DOHH2 (cell line): ENCODE data around the gene SMAD2.

ENCODE experiments used
- H3F3A ChIP-seq: fragments of 200-600 bp; sonication (generic), shearing (Covaris generic); 2 replicates; pipeline ENCODE4 v1.6.0; 2016; ENCODE audit warnings: antibody characterized with exemption, mild to moderate bottlenecking; ENCODE audit not compliant: control insufficient read depth, insufficient read depth
- H3K27ac ChIP-seq: fragments of 200-600 bp; sonication (generic); 2 replicates; pipeline ENCODE4 v1.5.1; 2014; ENCODE audit warnings: low read depth, mild to moderate bottlenecking, low read length, moderate library complexity
- H3K27me3 ChIP-seq: fragments of 200-600 bp; sonication (generic); 2 replicates; pipeline ENCODE4 v1.6.1; 2014; ENCODE audit warnings: mild to moderate bottlenecking, low read length, mixed read lengths; ENCODE audit not compliant: control insufficient read depth
- H3K36me3 ChIP-seq: fragments of 200-600 bp; sonication (generic); 2 replicates; pipeline ENCODE4 v1.6.1; 2014; ENCODE audit warnings: mild to moderate bottlenecking, low read length, moderate library complexity, mixed read lengths; ENCODE audit not compliant: control insufficient read depth
- H3K4me1 ChIP-seq: fragments of 200-600 bp; sonication (generic); 2 replicates; pipeline ENCODE4 v1.6.1; 2014; ENCODE audit warnings: mild to moderate bottlenecking, low read length, mixed read lengths; ENCODE audit not compliant: control insufficient read depth
- H3K4me2 ChIP-seq: fragments of 200-600 bp; sonication (generic); 2 replicates; pipeline ENCODE4 v1.6.0; 2014; ENCODE audit warnings: mild to moderate bottlenecking, low read length, moderate library complexity
- H3K4me3 ChIP-seq: fragments of 200-600 bp; sonication (generic); 2 replicates; pipeline ENCODE4 v1.5.1; 2014; ENCODE audit warnings: mild to moderate bottlenecking, low read length, mixed read lengths
- H3K79me2 ChIP-seq: fragments of 200-600 bp; sonication (generic); 2 replicates; pipeline ENCODE4 v1.6.1; 2014; ENCODE audit warnings: mild to moderate bottlenecking, low read length, mixed read lengths; ENCODE audit not compliant: control insufficient read depth
- H3K9me2 ChIP-seq: fragments of 200-600 bp; sonication (generic); replicated peaks from 2 replicates; pipeline ENCODE4 v1.6.1; 2014; ENCODE audit warnings: mild to moderate bottlenecking, low read length, mixed read lengths; ENCODE audit not compliant: control insufficient read depth
- H3K9me3 ChIP-seq: fragments of 200-600 bp; sonication (generic); 2 replicates; pipeline ENCODE4 v1.6.1; 2014; ENCODE audit warnings: antibody characterized with exemption, low read length, mixed read lengths; ENCODE audit not compliant: control insufficient read depth, insufficient read depth
- H4K20me1 ChIP-seq: fragments of 200-600 bp; sonication (generic); 2 replicates; pipeline ENCODE4 v1.6.0; 2014; ENCODE audit warnings: low read depth, mild to moderate bottlenecking, antibody characterized with exemption, low read length, moderate library complexity; ENCODE audit not compliant: control insufficient read depth, insufficient read depth
- EZH2phosphoT487 ChIP-seq: fragments of 200-600 bp; sonication (generic); IDR thresholded peaks from 2 replicates; pipeline ENCODE4 v1.6.1; 2017; ENCODE audit warnings: borderline replicate concordance, mild to moderate bottlenecking, antibody characterized with exemption, low read length, moderate library complexity, mixed read lengths
- TF ChIP-seq, protein P1 (sequence below): fragments of 200-600 bp; sonication (generic); IDR thresholded peaks from one replicate; pipeline ENCODE4 v1.5.1; 2014; ENCODE audit warnings: antibody characterized with exemption, mild to moderate bottlenecking, low read depth, low read length; ENCODE audit not compliant: poor library complexity, severe bottlenecking

Gene SMAD2

DNA sequence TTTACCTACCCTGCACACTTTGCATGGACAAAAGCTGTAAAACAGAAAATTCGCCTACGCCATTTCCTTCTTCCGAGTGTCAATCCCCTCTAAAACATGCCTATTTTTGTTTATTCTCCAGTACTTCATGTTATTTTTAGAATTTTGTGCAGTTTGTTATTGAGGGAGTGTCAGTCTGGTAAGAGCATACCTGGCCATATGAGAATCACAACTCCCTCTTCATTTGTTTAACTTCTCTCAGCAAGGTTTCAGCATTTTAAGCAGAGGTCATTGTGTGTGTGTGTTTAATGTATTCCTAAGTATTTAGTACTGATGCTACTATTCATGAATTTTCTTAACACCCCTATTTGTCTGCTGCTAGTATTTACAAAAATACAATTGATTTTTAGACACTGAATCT lies 49.4 kb downstream of the SMAD2 start:
- Histone ChIP-seq H3F3A (no peaks in the 10 kb centered on the region; the same call in 1 of the 2 replicates), H3K9me3 (no peaks in the 10 kb centered on the region), H3K4me2 (no peak overlapping the region), H3K79me2 (peaks cover 15% of the 10 kb centered on the region), H3K27ac (no peak overlapping the region), H3K9me2 (no peaks in the 10 kb centered on the region), H3K36me3 (peaks cover 54% of the 10 kb centered on the region), H4K20me1 (no peaks in the 10 kb centered on the region), H3K27me3 (no peaks in the 10 kb centered on the region), H3K4me1 (no peaks in the 10 kb centered on the region), H3K4me3 (no peak overlapping the region)
- TF ChIP-seq, protein P1, sequence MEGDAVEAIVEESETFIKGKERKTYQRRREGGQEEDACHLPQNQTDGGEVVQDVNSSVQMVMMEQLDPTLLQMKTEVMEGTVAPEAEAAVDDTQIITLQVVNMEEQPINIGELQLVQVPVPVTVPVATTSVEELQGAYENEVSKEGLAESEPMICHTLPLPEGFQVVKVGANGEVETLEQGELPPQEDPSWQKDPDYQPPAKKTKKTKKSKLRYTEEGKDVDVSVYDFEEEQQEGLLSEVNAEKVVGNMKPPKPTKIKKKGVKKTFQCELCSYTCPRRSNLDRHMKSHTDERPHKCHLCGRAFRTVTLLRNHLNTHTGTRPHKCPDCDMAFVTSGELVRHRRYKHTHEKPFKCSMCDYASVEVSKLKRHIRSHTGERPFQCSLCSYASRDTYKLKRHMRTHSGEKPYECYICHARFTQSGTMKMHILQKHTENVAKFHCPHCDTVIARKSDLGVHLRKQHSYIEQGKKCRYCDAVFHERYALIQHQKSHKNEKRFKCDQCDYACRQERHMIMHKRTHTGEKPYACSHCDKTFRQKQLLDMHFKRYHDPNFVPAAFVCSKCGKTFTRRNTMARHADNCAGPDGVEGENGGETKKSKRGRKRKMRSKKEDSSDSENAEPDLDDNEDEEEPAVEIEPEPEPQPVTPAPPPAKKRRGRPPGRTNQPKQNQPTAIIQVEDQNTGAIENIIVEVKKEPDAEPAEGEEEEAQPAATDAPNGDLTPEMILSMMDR = no peak
- no peak for TF ChIP-seq EZH2phosphoT487

DNA sequence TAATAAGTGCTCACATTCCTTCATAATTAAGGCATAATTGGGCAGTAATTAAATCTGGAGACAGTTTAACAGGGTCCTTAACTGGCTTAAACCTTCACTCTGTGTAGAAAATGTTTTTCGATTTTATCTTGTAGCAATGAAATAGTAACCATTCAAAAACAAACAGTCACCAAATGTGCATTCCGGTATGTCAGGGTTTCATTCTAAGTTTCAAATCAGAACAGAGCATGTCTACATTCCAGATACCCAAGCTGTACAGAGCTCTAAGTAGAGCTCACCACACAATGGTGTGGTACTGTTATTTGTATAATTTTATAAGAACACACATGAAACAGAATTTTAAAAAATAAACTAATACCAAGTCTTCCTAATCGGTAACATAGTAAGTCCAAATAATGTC lies 52.6 kb downstream of the SMAD2 start:
- H4K20me1 ChIP-seq = no peaks in the 10 kb centered on the region

DNA sequence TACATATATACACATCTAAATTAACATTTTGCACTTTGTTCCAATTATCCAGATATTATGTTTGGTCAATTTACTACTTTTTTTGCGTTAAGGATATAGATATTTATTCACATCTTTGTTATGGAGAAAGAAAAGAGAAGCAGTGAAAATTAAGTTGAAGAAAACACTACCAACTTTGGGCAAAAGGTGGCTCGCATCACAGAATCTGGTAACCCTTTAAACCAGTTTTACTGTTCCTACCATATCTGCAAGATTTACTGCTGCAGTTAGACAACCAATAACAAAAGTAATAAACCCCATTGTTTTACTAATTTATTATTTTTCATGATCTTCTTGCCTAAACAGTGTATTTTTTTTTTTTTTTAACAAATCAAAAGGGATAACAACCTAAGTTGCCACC lies 53.6 kb downstream of the SMAD2 start:
- Histone ChIP-seq H3K4me3 (no peak overlapping the region), H3F3A (no peaks in the 10 kb centered on the region), H3K4me2 (no peak overlapping the region), H3K4me1 (no peaks in the 10 kb centered on the region), H3K36me3 (peaks cover 34% of the 10 kb centered on the region), H3K9me2 (no peaks in the 10 kb centered on the region), H3K79me2 (peaks cover 44% of the 10 kb centered on the region), H3K27me3 (no peaks in the 10 kb centered on the region), H4K20me1 (no peaks in the 10 kb centered on the region), H3K27ac (no peak overlapping the region), H3K9me3 (no peaks in the 10 kb centered on the region)
- TF ChIP-seq, protein P1 = no peak
- TF ChIP-seq EZH2phosphoT487 = no peak

More for the DNA sequence above, 52.6 kb downstream of the SMAD2 start:
- Histone ChIP-seq H3K9me3 (no peaks in the 10 kb centered on the region), H3K27me3 (no peaks in the 10 kb centered on the region), H3K4me1 (no peaks in the 10 kb centered on the region), H3K79me2 (peaks cover 36% of the 10 kb centered on the region), H3K9me2 (no peaks in the 10 kb centered on the region), H3K4me3 (no peak overlapping the region), H3K27ac (no peak overlapping the region), H3K36me3 (peaks cover 38% of the 10 kb centered on the region), H3F3A (no peaks in the 10 kb centered on the region), H3K4me2 (no peak overlapping the region)
- TF ChIP-seq, protein P1 = no peak
- TF ChIP-seq EZH2phosphoT487 = no peak
